Measurements from ENCODE around the gene KDM8.

The KDM8 gene

GRCh38 chr16:27215660-27216059 lies 12.3 kb downstream of the KDM8 start:
- no peak for DNase-seq (ENCODE audit: low read depth in 2 of 2)

- DNase-seq (ENCODE audit: low read depth in 2 of 2): no peak
These were observed 13.1 kb downstream of the KDM8 start for GRCh38 chr16:27216297-27216885.

- no peak for DNase-seq (ENCODE audit: low read depth in 2 of 2)
These were observed 13.9 kb downstream of the KDM8 start for GRCh38 chr16:27217256-27217655.

GRCh38 chr16:27218756-27219155 lies 15.4 kb downstream of the KDM8 start:
- DNase-seq (ENCODE audit: low read depth in 2 of 2): no peak

- DNase-seq (ENCODE audit: low read depth in 2 of 2): no peak
These were observed 15.8 kb downstream of the KDM8 start for GRCh38 chr16:27219161-27219560.

- no peak for DNase-seq (ENCODE audit: low read depth in 2 of 2)
These were observed 16.8 kb downstream of the KDM8 start for GRCh38 chr16:27220120-27220519.

GRCh38 chr16:27220527-27220926 lies 17.2 kb downstream of the KDM8 start:
- no peak for DNase-seq (ENCODE audit: low read depth in 2 of 2)

- DNase-seq (ENCODE audit: low read depth in 2 of 2): no peak
These were observed 17.7 kb downstream of the KDM8 start for GRCh38 chr16:27220991-27221390.

- no peak for DNase-seq (ENCODE audit: low read depth in 2 of 2)
These were observed 18.4 kb downstream of the KDM8 start for GRCh38 chr16:27221576-27222248.

GRCh38 chr16:27222249-27223225 lies 19.2 kb downstream of the KDM8 start:
- DNase-seq (ENCODE audit: low read depth in 2 of 2): no peak

- DNase-seq (ENCODE audit: low read depth in 2 of 2): no peak
These were observed 19.9 kb downstream of the KDM8 start for GRCh38 chr16:27223226-27223610.

- no peak for DNase-seq (ENCODE audit: low read depth in 2 of 2)
These were observed 20.4 kb downstream of the KDM8 start for GRCh38 chr16:27223701-27224100.

- DNase-seq (ENCODE audit: low read depth in 2 of 2): no peak
These were observed 21.0 kb downstream of the KDM8 start for GRCh38 chr16:27224271-27224737.

- DNase-seq (ENCODE audit: low read depth in 2 of 2): no peak
These were observed 21.5 kb downstream of the KDM8 start for GRCh38 chr16:27224741-27225300.

GRCh38 chr16:27225536-27226360 lies 22.4 kb downstream of the KDM8 start:
- no peak for DNase-seq (ENCODE audit: low read depth in 2 of 2)

GRCh38 chr16:27226476-27226875 lies 23.1 kb downstream of the KDM8 start:
- DNase-seq (ENCODE audit: low read depth in 2 of 2): no peak

GRCh38 chr16:27226976-27227705 lies 23.8 kb downstream of the KDM8 start:
- no peak for DNase-seq (ENCODE audit: low read depth in 2 of 2)

GRCh38 chr16:27228045-27228444 lies 24.7 kb downstream of the KDM8 start:
- no peak for DNase-seq (ENCODE audit: low read depth in 2 of 2)

GRCh38 chr16:27228621-27229501 lies 25.5 kb downstream of the KDM8 start:
- no peak for DNase-seq (ENCODE audit: low read depth in 2 of 2)
